A673 (cell line): ENCODE data around the gene ARTN.

ENCODE experiments used
- EZH2 ChIP-seq: fragments of 200-600 bp; sonication (generic); IDR thresholded peaks from 2 replicates; pipeline ENCODE4 v1.6.1; 2017; ENCODE audit warnings: borderline replicate concordance, low read depth, mild to moderate bottlenecking, mixed read lengths, antibody characterized with exemption, low read length; ENCODE audit not compliant: poor library complexity, severe bottlenecking
- TF ChIP-seq, protein P1 (sequence below): fragments of 300-800, 200-600 bp; sonication (generic); conservative IDR thresholded peaks from 2 replicates; pipeline ENCODE4 v1.5.1; 2017; ENCODE audit warnings: low read depth, mild to moderate bottlenecking, antibody characterized with exemption, low read length, moderate library complexity, mixed read lengths

- TF ChIP-seq, protein P1, sequence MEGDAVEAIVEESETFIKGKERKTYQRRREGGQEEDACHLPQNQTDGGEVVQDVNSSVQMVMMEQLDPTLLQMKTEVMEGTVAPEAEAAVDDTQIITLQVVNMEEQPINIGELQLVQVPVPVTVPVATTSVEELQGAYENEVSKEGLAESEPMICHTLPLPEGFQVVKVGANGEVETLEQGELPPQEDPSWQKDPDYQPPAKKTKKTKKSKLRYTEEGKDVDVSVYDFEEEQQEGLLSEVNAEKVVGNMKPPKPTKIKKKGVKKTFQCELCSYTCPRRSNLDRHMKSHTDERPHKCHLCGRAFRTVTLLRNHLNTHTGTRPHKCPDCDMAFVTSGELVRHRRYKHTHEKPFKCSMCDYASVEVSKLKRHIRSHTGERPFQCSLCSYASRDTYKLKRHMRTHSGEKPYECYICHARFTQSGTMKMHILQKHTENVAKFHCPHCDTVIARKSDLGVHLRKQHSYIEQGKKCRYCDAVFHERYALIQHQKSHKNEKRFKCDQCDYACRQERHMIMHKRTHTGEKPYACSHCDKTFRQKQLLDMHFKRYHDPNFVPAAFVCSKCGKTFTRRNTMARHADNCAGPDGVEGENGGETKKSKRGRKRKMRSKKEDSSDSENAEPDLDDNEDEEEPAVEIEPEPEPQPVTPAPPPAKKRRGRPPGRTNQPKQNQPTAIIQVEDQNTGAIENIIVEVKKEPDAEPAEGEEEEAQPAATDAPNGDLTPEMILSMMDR: no peak
- no peak for TF ChIP-seq EZH2
Observed at GRCh38 chr1:43919906-43920305, 13.7 kb upstream of the ARTN start.
